Measurements from ENCODE around the gene PRM2. TPM values are rescaled to one million over a fixed set of nuclear protein-coding genes. Genes with fewer than 3 reads are reported as not detected.

The PRM2 gene
- total and polyA plus RNA-seq, 2 donors: 0.28 to 5.2 TPM

DNA sequence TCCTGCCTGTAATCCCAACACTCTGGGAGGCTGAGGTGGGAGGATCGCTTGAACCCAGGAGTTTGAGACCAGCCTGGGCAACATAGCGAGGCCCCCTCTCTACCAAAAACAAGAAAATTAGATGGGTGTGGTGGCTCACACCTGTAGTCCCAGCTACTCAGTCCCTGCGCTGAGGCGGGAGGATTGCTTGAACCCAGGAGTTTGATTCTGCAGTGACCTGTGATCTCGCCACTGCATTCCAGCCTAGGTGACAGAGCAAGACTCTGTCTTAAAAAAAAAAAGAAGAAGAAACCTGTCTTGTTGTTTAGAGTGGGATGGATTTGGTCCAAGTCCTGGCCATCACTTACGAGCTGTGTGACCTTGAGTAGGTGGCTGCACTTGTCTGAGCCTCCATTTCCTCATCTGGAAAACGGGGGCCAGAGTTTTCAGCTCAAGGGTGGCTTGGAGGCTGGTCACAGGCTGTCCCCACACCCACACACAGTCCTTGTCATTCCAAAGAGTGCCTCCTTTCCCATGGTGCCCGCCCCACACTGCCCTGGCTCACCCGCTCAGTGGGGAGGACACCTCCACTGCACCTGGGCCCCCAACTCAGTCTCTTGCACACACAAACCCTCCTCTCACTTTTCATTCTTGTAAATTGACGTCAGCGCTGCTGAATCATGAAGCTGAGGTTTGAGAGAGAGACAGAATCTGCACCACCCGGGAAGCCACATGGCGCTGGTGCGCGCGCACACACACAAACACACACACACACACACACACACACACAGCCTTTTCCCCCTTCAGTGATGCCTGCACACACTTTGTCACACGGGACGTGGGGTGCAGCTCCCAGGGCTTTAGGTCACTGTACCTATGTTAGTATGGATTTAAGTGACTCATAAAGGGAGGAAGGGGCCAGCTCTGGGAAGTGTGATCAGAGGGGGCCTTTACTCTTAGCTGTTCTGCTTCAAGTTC lies 24.5 kb downstream of the PRM2 start:
- Histone ChIP-seq H3K4me1 (ENCODE audit: control insufficient read depth in 2 of 2, insufficient read depth in 2 of 2, low read length in 2 of 2) (peaks cover 10 to 38% of the 10 kb centered on the region in 2 donors), H3K36me3 (ENCODE audit: control insufficient read depth in 2 of 2, insufficient read depth in 2 of 2, low read length in 1 of 2) (peaks cover 44 to 56% of the 10 kb centered on the region in 2 donors), H3K27me3 (ENCODE audit: control insufficient read depth in 2 of 2, insufficient read depth in 1 of 2, low read length in 1 of 2) (no peaks in the 10 kb centered on the region), H3K27ac (ENCODE audit: low read depth in 1 of 2, low read length in 1 of 2) (peak overlapping the region; percentile 68 to 70), H3K9me3 (ENCODE audit: control insufficient read depth in 2 of 2, insufficient read depth in 1 of 2, low read length in 1 of 2) (peaks cover 0 to 1% of the 10 kb centered on the region in 2 donors), H3K4me3 (ENCODE audit: low read length in 2 of 2) (peak overlapping the region; percentile 82 to 93)
- WGBS: 46% methylated on average over 18 of the region's 18 CpGs
- DNase-seq (ENCODE audit: low read depth in 6 of 9, low spot score in 9 of 9): peak in 6 of 9 donors; percentile 53 to 90 (median 76)

DNA sequence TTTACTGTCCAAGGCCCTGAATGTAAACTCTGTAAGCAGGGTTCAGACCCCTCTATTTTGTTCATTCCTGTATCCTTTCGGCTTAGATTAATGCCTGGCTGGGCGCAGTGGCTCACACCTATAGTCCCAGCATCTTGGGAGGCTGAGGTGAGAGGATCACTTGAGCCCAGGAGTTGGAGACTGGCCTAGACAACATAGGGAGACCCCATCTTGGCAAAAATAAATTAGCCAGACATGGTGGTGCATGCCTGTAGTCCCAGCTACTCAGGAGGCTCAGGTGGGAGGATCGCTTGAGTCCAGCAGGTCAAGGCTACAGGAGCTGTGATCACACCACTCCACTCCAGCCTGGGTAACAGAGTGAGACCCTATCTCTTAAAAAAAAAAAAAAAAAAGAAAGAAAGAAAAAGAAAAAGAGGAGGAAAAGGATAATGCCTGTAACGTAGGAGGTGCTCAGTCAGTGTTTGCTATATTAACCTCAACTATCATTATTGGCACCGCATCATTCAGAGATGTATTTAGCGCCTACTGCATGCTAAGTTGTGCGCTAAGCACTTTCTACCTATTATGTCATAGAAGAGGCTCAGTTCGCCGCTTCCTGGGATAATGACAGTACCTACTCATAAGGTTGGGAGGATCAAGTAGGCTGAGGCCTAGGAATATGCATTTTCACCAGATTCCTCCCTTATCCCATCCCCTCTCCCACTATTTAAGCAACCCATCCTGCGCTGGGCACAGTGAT lies 25.3 kb downstream of the PRM2 start:
- Histone ChIP-seq H3K4me3 (ENCODE audit: low read length in 2 of 2) (peak overlapping the region in 1 of 2 donors; percentile 16), H3K36me3 (ENCODE audit: control insufficient read depth in 2 of 2, insufficient read depth in 2 of 2, low read length in 1 of 2) (peaks cover 44 to 56% of the 10 kb centered on the region in 2 donors), H3K27ac (ENCODE audit: low read depth in 1 of 2, low read length in 1 of 2) (peak overlapping the region in 1 of 2 donors; percentile 40), H3K27me3 (ENCODE audit: control insufficient read depth in 2 of 2, insufficient read depth in 1 of 2, low read length in 1 of 2) (no peaks in the 10 kb centered on the region), H3K4me1 (ENCODE audit: control insufficient read depth in 2 of 2, insufficient read depth in 2 of 2, low read length in 2 of 2) (peaks cover 9 to 38% of the 10 kb centered on the region in 2 donors), H3K9me3 (ENCODE audit: control insufficient read depth in 2 of 2, insufficient read depth in 1 of 2, low read length in 1 of 2) (peaks cover 0 to 1% of the 10 kb centered on the region in 2 donors)
- DNase-seq (ENCODE audit: low read depth in 6 of 9, low spot score in 9 of 9): no peak
- 98% methylated on average over 10 of the region's 10 CpGs for WGBS

GRCh38 chr16:11250091-11250785 lies 26.0 kb downstream of the PRM2 start:
- WGBS: 95% methylated on average over 16 of the region's 16 CpGs
- H3K27ac ChIP-seq (ENCODE audit: low read depth in 1 of 2, low read length in 1 of 2): peak overlapping the region in 1 of 2 donors; percentile 47
- H3K36me3 ChIP-seq (ENCODE audit: control insufficient read depth in 2 of 2, insufficient read depth in 2 of 2, low read length in 1 of 2): peaks cover 44 to 54% of the 10 kb centered on the region in 2 donors
- no peak for DNase-seq (ENCODE audit: low read depth in 6 of 9, low spot score in 9 of 9)
- H3K27me3 ChIP-seq (ENCODE audit: control insufficient read depth in 2 of 2, insufficient read depth in 1 of 2, low read length in 1 of 2): no peaks in the 10 kb centered on the region
- no peak overlapping the region for H3K4me3 ChIP-seq (ENCODE audit: low read length in 2 of 2)
- H3K4me1 ChIP-seq (ENCODE audit: control insufficient read depth in 2 of 2, insufficient read depth in 2 of 2, low read length in 2 of 2): peaks cover 11 to 39% of the 10 kb centered on the region in 2 donors
- H3K9me3 ChIP-seq (ENCODE audit: control insufficient read depth in 2 of 2, insufficient read depth in 1 of 2, low read length in 1 of 2): peaks cover 0 to 1% of the 10 kb centered on the region in 2 donors

DNA sequence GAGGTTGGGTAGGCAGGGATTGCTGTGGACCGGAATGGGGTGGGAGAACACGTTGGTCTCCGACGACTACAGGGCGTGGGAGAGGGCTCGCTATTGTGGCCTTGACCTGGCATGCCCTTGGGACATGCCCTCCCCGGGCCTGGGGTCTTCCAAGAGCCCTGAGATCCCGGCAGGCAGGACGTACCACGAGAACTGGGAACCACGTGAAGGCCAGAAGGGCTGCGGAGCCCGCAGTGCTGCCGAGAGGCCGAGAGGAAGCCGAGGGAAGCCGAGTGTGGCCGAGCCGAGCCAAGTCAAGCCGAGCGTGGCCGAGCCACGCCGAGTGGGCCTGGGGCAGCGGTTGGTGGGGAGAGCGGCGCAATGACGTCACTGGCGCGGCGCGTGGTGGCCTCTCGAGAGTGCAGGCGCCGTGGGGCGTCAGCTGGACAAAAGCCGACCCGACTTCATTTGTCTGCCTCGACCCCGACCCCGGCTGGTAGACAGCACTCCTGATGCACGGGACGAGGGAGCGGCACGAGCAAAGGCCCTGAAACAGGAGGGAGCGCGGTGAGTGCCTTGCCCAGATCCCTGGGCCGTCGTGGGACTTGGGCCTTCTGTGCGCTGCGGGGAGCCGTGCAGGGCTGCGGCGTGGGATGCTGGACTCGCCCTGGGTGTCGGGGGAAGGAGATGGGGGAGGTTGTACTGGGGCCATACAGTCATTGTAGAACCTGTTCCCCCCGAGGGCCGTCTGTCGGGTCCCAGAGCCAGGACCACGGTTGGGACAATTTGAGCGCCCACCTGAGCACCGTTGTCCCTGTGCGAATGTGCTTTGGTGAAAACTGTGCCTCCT lies 26.8 kb downstream of the PRM2 start:
- Histone ChIP-seq H3K27ac (ENCODE audit: low read depth in 1 of 2, low read length in 1 of 2) (peak overlapping the region; percentile 47), H3K36me3 (ENCODE audit: control insufficient read depth in 2 of 2, insufficient read depth in 2 of 2, low read length in 1 of 2) (peaks cover 41 to 46% of the 10 kb centered on the region in 2 donors), H3K27me3 (ENCODE audit: control insufficient read depth in 2 of 2, insufficient read depth in 1 of 2, low read length in 1 of 2) (no peaks in the 10 kb centered on the region), H3K4me1 (ENCODE audit: control insufficient read depth in 2 of 2, insufficient read depth in 2 of 2, low read length in 2 of 2) (peaks cover 11 to 38% of the 10 kb centered on the region in 2 donors), H3K4me3 (ENCODE audit: low read length in 2 of 2) (no peak overlapping the region), H3K9me3 (ENCODE audit: control insufficient read depth in 2 of 2, insufficient read depth in 1 of 2, low read length in 1 of 2) (peaks cover 0 to 1% of the 10 kb centered on the region in 2 donors)
- DNase-seq (ENCODE audit: low read depth in 6 of 9, low spot score in 9 of 9): no peak
- 96% methylated on average over 63 of the region's 63 CpGs for WGBS

DNA sequence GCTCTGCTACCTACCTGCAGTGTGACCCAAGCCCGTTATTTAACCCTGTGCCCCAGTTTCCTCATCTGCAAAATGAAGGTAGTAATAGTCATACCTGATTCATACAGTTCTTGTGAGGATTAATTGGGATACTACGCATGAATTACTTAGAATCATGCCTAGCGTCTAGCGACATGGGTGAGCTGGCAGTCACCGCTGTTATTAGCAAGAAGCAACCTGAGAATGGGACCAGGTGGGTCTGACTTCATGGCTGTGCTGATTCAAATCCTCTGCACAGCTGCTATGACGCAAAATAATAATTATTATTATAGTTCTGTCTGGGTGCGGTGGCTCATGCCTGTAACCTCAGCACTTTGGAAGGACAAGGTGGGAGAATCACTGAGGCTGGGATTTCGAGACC lies 28.1 kb downstream of the PRM2 start:
- H3K4me3 ChIP-seq (ENCODE audit: low read length in 2 of 2): no peak overlapping the region
- H3K9me3 ChIP-seq (ENCODE audit: control insufficient read depth in 2 of 2, insufficient read depth in 1 of 2, low read length in 1 of 2): peaks cover 0 to 1% of the 10 kb centered on the region in 2 donors
- no peak for DNase-seq (ENCODE audit: low read depth in 6 of 9, low spot score in 9 of 9)
- H3K36me3 ChIP-seq (ENCODE audit: control insufficient read depth in 2 of 2, insufficient read depth in 2 of 2, low read length in 1 of 2): peaks cover 28 to 33% of the 10 kb centered on the region in 2 donors
- WGBS: 96% methylated on average over 8 of the region's 8 CpGs
- no peak overlapping the region for H3K27ac ChIP-seq (ENCODE audit: low read depth in 1 of 2, low read length in 1 of 2)
- H3K27me3 ChIP-seq (ENCODE audit: control insufficient read depth in 2 of 2, insufficient read depth in 1 of 2, low read length in 1 of 2): no peaks in the 10 kb centered on the region
- H3K4me1 ChIP-seq (ENCODE audit: control insufficient read depth in 2 of 2, insufficient read depth in 2 of 2, low read length in 2 of 2): peaks cover 8 to 24% of the 10 kb centered on the region in 2 donors

DNA sequence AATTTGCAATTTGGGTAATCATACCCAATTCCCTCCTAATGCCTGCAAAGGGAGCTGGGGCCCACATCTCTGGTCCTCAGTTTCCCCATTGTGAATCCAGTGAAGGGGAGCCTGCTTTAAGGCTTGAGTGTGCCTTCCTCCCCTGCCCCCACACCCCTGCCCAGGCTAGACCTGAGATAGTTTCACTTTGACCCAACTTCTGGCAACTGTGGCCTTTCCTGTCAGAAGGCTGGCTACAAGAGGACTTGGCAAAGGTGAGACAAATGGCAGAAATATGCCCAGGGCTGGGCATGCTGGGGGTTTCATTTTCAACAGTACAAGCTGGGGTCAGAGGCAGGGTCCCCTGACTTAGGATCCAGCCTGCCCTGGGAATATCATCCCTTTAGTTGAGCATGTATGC lies 30.3 kb downstream of the PRM2 start:
- H3K4me3 ChIP-seq (ENCODE audit: low read length in 2 of 2): no peak overlapping the region
- H3K36me3 ChIP-seq (ENCODE audit: control insufficient read depth in 2 of 2, insufficient read depth in 2 of 2, low read length in 1 of 2): peaks cover 7 to 19% of the 10 kb centered on the region in 2 donors
- DNase-seq (ENCODE audit: low read depth in 6 of 9, low spot score in 9 of 9): no peak
- peaks cover 0 to 1% of the 10 kb centered on the region in 2 donors for H3K9me3 ChIP-seq (ENCODE audit: control insufficient read depth in 2 of 2, insufficient read depth in 1 of 2, low read length in 1 of 2)
- H3K4me1 ChIP-seq (ENCODE audit: control insufficient read depth in 2 of 2, insufficient read depth in 2 of 2, low read length in 2 of 2): peaks cover 7 to 23% of the 10 kb centered on the region in 2 donors
- no peaks in the 10 kb centered on the region for H3K27me3 ChIP-seq (ENCODE audit: control insufficient read depth in 2 of 2, insufficient read depth in 1 of 2, low read length in 1 of 2)
- no peak overlapping the region for H3K27ac ChIP-seq (ENCODE audit: low read depth in 1 of 2, low read length in 1 of 2)

- Histone ChIP-seq H3K27ac (ENCODE audit: low read depth in 1 of 2, low read length in 1 of 2) (no peak overlapping the region), H3K27me3 (ENCODE audit: control insufficient read depth in 2 of 2, insufficient read depth in 1 of 2, low read length in 1 of 2) (no peaks in the 10 kb centered on the region), H3K36me3 (ENCODE audit: control insufficient read depth in 2 of 2, insufficient read depth in 2 of 2, low read length in 1 of 2) (peaks cover 4 to 16% of the 10 kb centered on the region in 2 donors), H3K9me3 (ENCODE audit: control insufficient read depth in 2 of 2, insufficient read depth in 1 of 2, low read length in 1 of 2) (peaks cover 0 to 1% of the 10 kb centered on the region in 2 donors), H3K4me3 (ENCODE audit: low read length in 2 of 2) (no peak overlapping the region), H3K4me1 (ENCODE audit: control insufficient read depth in 2 of 2, insufficient read depth in 2 of 2, low read length in 2 of 2) (peaks cover 13 to 30% of the 10 kb centered on the region in 2 donors)
- 97% methylated on average over 5 of the region's 5 CpGs for WGBS
- no peak for DNase-seq (ENCODE audit: low read depth in 6 of 9, low spot score in 9 of 9)
These were observed 31.0 kb downstream of the PRM2 start for GRCh38 chr16:11245222-11245737.

- peaks cover 0 to 2% of the 10 kb centered on the region in 2 donors for H3K36me3 ChIP-seq (ENCODE audit: control insufficient read depth in 2 of 2, insufficient read depth in 2 of 2, low read length in 1 of 2)
- peaks cover 13 to 50% of the 10 kb centered on the region in 2 donors for H3K4me1 ChIP-seq (ENCODE audit: control insufficient read depth in 2 of 2, insufficient read depth in 2 of 2, low read length in 2 of 2)
- no peaks in the 10 kb centered on the region for H3K9me3 ChIP-seq (ENCODE audit: control insufficient read depth in 2 of 2, insufficient read depth in 1 of 2, low read length in 1 of 2)
- DNase-seq (ENCODE audit: low read depth in 6 of 9, low spot score in 9 of 9): no peak
- H3K4me3 ChIP-seq (ENCODE audit: low read length in 2 of 2): no peak overlapping the region
- WGBS: 96% methylated on average over 12 of the region's 12 CpGs
- H3K27me3 ChIP-seq (ENCODE audit: control insufficient read depth in 2 of 2, insufficient read depth in 1 of 2, low read length in 1 of 2): no peaks in the 10 kb centered on the region
- no peak overlapping the region for H3K27ac ChIP-seq (ENCODE audit: low read depth in 1 of 2, low read length in 1 of 2)
These were observed 33.6 kb downstream of the PRM2 start for GRCh38 chr16:11242658-11243057.

Data from thymus (tissue), 11 donors.